PC-9 (cell line): Measurements from ENCODE around the gene GRHL1. TPM values are rescaled to one million over a fixed set of nuclear protein-coding genes. Genes with fewer than 3 reads are reported as not detected.

ENCODE experiments used
- BruUV-seq: library from RNA; stranded (reverse); fragments of 400-500 nt; replicated peaks from 2 replicates; lab custom pipeline; 2021; lab: Mats Ljungman, UMichigan
- CTCF ChIA-PET: fragments of 300-600 bp; sonication (Branson Sonifier 250); formaldehyde crosslinking; loops from one replicate; lab custom pipeline; 2022; ENCODE audit warnings: antibody characterized with exemption; lab: Charles Lee
- POLR2A ChIA-PET: fragments of 300-600 bp; sonication (Branson Sonifier 250); formaldehyde crosslinking; loops from one replicate; lab custom pipeline; 2022; ENCODE audit warnings: antibody characterized with exemption; ENCODE audit not compliant: unreplicated experiment; lab: Charles Lee
- DNase-seq, 2 experiments: peaks; one replicate each; pipeline versions ENCODE4 v3.0.0 to v3.0.0-alpha.2; 2015 to 2022; ENCODE audit warnings: mixed read lengths in 1 of 2
- H2AFZ ChIP-seq: fragments of 200-600 bp; sonication (generic); 2 replicates; pipeline ENCODE4 v1.8.1; 2017; ENCODE audit warnings: antibody characterized with exemption
- H3F3A ChIP-seq: fragments of 200-600 bp; sonication (generic); 2 replicates; pipeline ENCODE4 v1.8.1; 2017; ENCODE audit warnings: antibody characterized with exemption, mild to moderate bottlenecking, low read depth; ENCODE audit not compliant: insufficient read depth
- H3K27ac ChIP-seq: fragments of 200-600 bp; sonication (generic); 2 replicates; pipeline ENCODE4 v1.6.1; 2016; ENCODE audit warnings: mixed run types
- H3K27me3 ChIP-seq: fragments of 200-600 bp; sonication (generic); 2 replicates; pipeline ENCODE4 v1.6.1; 2016; ENCODE audit warnings: low read depth, mixed run types; ENCODE audit not compliant: insufficient read depth
- H3K36me3 ChIP-seq: fragments of 200-600 bp; sonication (generic); 2 replicates; pipeline ENCODE4 v1.6.1; 2016; ENCODE audit warnings: low read depth, mixed run types
- H3K4me1 ChIP-seq: fragments of 200-600 bp; sonication (generic); replicated peaks from 2 replicates; pipeline ENCODE4 v1.6.1; 2016; ENCODE audit warnings: mixed run types; ENCODE audit not compliant: insufficient read depth
- H3K4me2 ChIP-seq: fragments of 200-600 bp; sonication (generic); 2 replicates; pipeline ENCODE4 v1.6.1; 2017; ENCODE audit warnings: mixed run types
- H3K4me3 ChIP-seq: fragments of 200-600 bp; sonication (generic); 2 replicates; pipeline ENCODE4 v1.6.1; 2016; ENCODE audit warnings: mixed run types
- H3K79me2 ChIP-seq: fragments of 200-600 bp; sonication (generic); 2 replicates; pipeline ENCODE4 v1.6.1; 2017; ENCODE audit warnings: low read depth, mixed run types
- H3K9me2 ChIP-seq: fragments of 200-600 bp; sonication (generic); 2 replicates; pipeline ENCODE4 v1.8.1; 2017; ENCODE audit warnings: mild to moderate bottlenecking; ENCODE audit not compliant: insufficient read depth
- H3K9me3 ChIP-seq: fragments of 200-600 bp; sonication (generic); 2 replicates; pipeline ENCODE4 v1.8.1; 2016; ENCODE audit warnings: low read depth; ENCODE audit not compliant: insufficient read depth
- H4K20me1 ChIP-seq: fragments of 200-600 bp; sonication (generic); 2 replicates; pipeline ENCODE4 v1.8.1; 2017; ENCODE audit not compliant: insufficient read depth
- CTCF ChIP-seq: fragments of 200-600 bp; sonication (generic); conservative IDR thresholded peaks from 2 replicates; pipeline ENCODE4 v1.6.1; 2017; ENCODE audit warnings: mixed run types, antibody characterized with exemption, mild to moderate bottlenecking, moderate library complexity
- EZH2 ChIP-seq: fragments of 200-600 bp; sonication (generic); IDR thresholded peaks from 2 replicates; pipeline ENCODE4 v1.8.0; 2017; ENCODE audit warnings: antibody characterized with exemption, low read depth
- intact Hi-C: fragments of 100-400 bp; cut with micrococcal nuclease; formaldehyde crosslinking; loops from one replicate; pipeline ENCODE4 v1.10.0; 2022; ENCODE audit not compliant: unreplicated experiment
- total RNA-seq: library from RNA; stranded (reverse); gene quantifications from 2 replicates; pipeline ENCODE4 v1.2.3, GENCODE V29; 2021

GRHL1 gene
- total RNA-seq, 1 experiment from 2014 or later, result 10.6 TPM

- Histone ChIP-seq H2AFZ (no peak overlapping the region), H4K20me1 (no peaks in the 10 kb centered on the region), H3K4me2 (no peak overlapping the region), H3K4me3 (no peak overlapping the region), H3K36me3 (no peaks in the 10 kb centered on the region), H3K9me3 (no peaks in the 10 kb centered on the region), H3K9me2 (no peaks in the 10 kb centered on the region), H3K27me3 (no peaks in the 10 kb centered on the region), H3F3A (no peaks in the 10 kb centered on the region; the same call in 1 of the 2 replicates), H3K79me2 (no peaks in the 10 kb centered on the region), H3K27ac (no peak overlapping the region), H3K4me1 (no peaks in the 10 kb centered on the region)
- POLR2A ChIA-PET, result interaction anchor here (0.6 kb wide), 2 partner anchors 70 to 108 kb away, joined by 3 to 4 read pairs; no protein-coding TSS in a partner anchor
- no TSS peak for BruUV-seq
- CTCF ChIA-PET, result no interaction called here
- intact Hi-C loops, result no loop called here
- no peak for DNase-seq
- no peak for TF ChIP-seq CTCF
- no peak for TF ChIP-seq EZH2
These were observed 65.9 kb downstream of the GRHL1 start for GRCh38 chr2:10017313-10017941.

GRCh38 chr2:10019174-10019573 is 67.7 kb downstream of the GRHL1 start:
- Histone ChIP-seq H4K20me1 (no peaks in the 10 kb centered on the region), H3K4me1 (no peaks in the 10 kb centered on the region), H3K27ac (no peak overlapping the region), H3K9me3 (no peaks in the 10 kb centered on the region), H3K9me2 (no peaks in the 10 kb centered on the region), H3K4me3 (no peak overlapping the region), H3K36me3 (no peaks in the 10 kb centered on the region), H2AFZ (no peak overlapping the region), H3K79me2 (no peaks in the 10 kb centered on the region), H3F3A (no peaks in the 10 kb centered on the region; the same call in 1 of the 2 replicates), H3K4me2 (no peak overlapping the region), H3K27me3 (no peaks in the 10 kb centered on the region)
- intact Hi-C loops, result no loop called here
- BruUV-seq, result no TSS peak
- DNase-seq, result no peak
- TF ChIP-seq EZH2 (no peak), CTCF (no peak)
- CTCF ChIA-PET, result no interaction called here
- POLR2A ChIA-PET, result no interaction called here

GRCh38 chr2:10019602-10020400 is 68.3 kb downstream of the GRHL1 start:
- H3K4me1 ChIP-seq, result no peaks in the 10 kb centered on the region
- BruUV-seq, result no TSS peak
- no peaks in the 10 kb centered on the region for H4K20me1 ChIP-seq
- H3K4me2 ChIP-seq, result no peak overlapping the region
- H3K9me3 ChIP-seq, result no peaks in the 10 kb centered on the region
- no peaks in the 10 kb centered on the region for H3K9me2 ChIP-seq
- intact Hi-C loops, result no loop called here
- ChIA-PET POLR2A (interaction anchor here (0.5 kb wide), 1 partner anchor 311 kb away, joined by 3 read pairs; no protein-coding TSS in a partner anchor), CTCF (no interaction called here)
- H3K27me3 ChIP-seq, result no peaks in the 10 kb centered on the region
- H3K79me2 ChIP-seq, result no peaks in the 10 kb centered on the region
- H3K27ac ChIP-seq, result no peak overlapping the region
- no peak for DNase-seq
- H3K4me3 ChIP-seq, result no peak overlapping the region
- TF ChIP-seq EZH2 (no peak), CTCF (no peak)
- H3K36me3 ChIP-seq, result no peaks in the 10 kb centered on the region
- H3F3A ChIP-seq, result no peaks in the 10 kb centered on the region; the same call in 1 of the 2 replicates
- no peak overlapping the region for H2AFZ ChIP-seq
